HG02588 (cell line): ENCODE results near the gene NKAIN4.

Experiments used
- ATAC-seq: cut with Tn5 transposase; IDR thresholded peaks from one replicate; pipeline ENCODE4 v1.9.1; 2021; ENCODE audit warnings: mild to moderate bottlenecking, moderate library complexity; ENCODE audit not compliant: unreplicated experiment

Gene NKAIN4

DNA sequence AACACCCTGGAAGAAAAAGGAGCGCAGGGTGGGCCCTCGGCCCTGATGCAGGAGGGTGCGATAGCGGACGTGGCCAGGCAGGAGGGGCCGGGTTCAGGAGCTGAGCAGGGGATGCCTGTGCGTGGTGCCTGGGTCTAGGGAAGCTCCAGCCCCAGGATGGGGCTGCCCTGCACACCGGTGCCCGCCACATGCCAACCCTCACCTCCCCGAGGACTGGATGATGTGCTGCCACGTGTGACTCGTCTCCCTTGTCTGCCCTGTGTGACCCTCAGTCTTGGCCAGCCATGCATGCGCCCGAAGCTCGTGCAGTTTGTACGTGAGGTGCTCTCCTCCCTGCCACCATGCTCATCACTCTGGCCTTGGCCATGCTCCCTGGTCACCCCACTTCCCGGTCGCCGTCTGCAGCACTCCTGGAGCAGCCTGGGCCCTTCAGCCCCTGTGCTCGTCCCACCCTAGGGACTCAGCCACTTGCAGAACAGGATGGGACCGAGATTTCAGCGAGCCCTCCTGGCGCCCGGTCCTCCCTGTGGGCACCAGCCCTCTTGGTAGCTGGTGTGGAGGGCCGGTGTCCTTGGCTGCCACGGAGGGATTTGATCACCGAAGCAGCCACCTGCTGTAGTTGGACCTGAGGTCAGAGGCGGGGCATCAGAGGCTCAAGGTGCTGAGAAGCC lies 34.5 kb upstream of the NKAIN4 start:
- ATAC-seq, result no peak

GRCh38 chr20:63287697-63288580 lies 33.7 kb upstream of the NKAIN4 start:
- no peak for ATAC-seq

DNA sequence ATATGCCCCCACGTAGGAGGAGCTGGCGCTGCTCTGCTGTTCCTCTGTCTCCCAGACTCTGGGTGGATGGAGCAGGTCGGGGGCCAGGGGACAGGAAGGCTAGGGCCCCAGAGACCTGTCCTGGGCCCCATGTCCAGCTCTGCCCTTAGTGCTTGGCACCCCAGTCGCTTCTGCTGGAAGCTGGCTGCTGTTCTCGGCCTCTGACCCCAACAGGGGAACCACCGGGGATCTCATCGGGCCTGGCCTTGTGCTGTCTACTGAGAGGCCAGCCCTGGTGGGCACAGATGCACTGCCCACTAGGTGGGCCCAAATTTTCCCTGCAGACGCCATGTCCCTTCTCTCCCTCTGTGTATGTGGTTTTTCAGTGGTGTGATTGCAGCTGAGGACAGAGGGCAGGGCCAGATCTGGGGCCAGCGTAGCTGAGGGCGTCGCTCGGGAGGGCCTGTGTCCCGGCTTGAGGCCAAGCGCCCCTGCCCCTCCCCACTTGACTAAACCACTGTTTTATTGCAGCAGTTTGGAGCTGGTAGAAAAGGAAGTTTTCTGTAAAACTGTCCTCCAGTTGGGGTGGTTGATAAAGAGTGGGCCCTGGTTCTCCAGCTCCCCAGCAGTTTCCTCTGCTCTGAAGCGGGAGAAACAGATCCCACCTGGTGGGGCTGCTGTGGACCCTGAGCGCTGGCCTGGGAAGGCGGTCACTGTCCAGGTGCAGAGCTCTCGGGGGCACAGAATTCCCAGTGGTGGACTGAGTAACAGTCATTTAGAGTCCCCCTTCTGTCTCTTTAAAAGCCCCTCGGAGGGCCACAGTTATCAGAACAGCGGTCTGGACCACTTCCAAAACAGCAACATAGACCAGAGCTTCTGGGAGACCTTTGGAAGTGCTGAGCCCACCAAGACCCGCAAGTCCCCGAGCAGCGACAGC lies 32.8 kb upstream of the NKAIN4 start:
- no peak for ATAC-seq

DNA sequence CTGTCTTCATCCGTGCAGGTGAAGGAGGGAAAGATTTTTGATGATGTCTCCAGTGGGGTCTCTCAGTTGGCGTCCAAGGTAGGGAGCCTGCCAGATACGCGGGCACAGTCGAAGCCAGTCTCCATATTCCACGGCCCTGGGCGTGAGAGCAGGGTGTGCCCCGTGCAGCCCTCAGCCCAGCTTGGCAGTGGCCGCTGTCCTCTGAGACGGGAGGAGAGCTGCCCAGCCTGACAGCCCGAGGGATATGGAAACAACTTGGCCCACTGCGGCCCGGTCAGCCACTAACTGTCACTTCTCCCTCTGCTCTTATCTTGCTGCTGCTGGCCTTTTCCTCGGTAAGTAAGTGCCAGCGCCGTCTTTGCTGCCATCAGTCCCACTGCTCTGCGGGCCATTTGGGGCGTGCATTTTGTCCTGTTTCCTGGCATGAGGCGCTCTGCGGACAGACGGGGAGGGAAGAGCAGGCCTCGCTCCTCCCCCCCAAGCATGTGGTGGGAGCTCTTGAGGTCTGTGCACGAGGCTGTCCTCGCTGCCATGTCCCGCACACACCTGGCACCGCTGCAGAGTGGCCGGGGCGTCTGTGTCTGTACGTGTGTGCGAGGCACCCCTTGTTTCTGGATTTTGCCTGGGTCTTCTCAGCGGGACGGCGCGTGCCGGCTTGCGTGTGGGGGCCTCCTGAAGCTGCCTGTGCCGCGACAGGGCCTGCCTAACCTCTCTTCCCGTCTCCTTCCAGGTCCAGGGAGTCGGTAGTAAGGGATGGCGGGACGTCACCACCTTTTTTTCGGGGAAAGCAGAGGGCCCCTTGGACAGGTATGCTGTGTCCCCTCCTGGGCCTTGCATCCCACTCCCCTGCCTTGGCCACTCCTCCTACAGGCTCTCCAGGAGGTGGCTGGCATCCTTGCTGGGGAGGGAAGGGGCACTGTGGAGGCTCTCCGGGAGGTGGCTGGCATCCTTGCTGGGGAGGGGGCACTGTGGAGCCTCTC lies 31.7 kb upstream of the NKAIN4 start:
- no peak for ATAC-seq

GRCh38 chr20:63284981-63285524 lies 30.8 kb upstream of the NKAIN4 start:
- no peak for ATAC-seq

- ATAC-seq, result no peak
Observed at GRCh38 chr20:63284544-63284949, 30.3 kb upstream of the NKAIN4 start.

- ATAC-seq, result no peak
Observed at GRCh38 chr20:63284083-63284440, 29.8 kb upstream of the NKAIN4 start.

- ATAC-seq, result no peak
Observed at GRCh38 chr20:63283397-63284082, 29.3 kb upstream of the NKAIN4 start.

DNA sequence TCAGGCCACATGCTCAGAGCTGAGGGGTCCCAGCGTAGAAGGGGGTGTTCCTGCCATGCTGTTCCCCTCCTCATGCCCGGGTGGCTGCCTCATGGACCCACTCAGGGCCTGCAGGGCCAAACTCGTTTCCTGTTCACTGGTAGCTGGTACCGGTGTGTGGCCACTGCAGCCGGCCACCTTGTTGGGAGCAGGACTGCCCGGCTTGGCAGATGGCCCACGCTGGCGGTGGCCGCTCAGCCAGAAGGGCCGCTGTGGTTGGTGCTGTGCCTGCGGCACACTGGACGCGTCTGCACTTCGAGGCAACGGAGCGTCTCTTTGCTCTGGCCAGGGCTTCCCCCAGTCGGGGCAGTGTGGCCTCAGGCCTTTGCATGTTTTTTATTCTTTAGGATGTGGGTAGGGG lies 28.7 kb upstream of the NKAIN4 start:
- no peak for ATAC-seq

GRCh38 chr20:63281742-63282665 lies 27.7 kb upstream of the NKAIN4 start:
- no peak for ATAC-seq

DNA sequence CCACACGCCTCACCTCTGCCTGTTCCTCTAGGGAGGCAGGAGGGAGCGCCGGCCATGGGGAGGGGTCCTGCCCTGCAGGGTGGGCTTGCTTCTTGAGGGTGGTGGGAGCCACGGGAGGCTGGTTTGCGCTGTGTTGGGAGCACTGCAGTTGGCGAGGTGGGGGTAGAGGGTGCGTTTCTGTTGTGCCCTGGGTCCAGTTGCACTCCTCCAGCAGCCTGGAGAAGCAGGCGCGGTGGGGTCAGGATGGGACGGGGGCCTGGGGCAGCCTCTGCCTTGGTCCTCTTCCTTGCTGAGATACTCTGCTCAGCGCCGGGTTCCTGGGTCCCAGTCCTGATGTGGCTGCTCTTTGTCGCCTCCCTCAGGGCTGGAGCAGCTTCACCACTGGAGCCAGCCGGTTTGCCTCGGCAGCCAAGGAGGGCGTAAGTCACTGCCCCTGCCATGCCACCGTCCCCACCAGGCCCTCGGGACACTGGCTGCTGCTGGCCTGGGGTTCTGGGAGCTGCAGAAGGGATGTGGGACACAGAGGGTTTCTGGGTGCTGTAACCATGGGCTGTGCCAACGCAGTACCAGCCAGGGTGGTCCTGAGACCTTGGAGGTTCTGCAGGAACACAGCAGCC lies 26.8 kb upstream of the NKAIN4 start:
- ATAC-seq, result no peak

DNA sequence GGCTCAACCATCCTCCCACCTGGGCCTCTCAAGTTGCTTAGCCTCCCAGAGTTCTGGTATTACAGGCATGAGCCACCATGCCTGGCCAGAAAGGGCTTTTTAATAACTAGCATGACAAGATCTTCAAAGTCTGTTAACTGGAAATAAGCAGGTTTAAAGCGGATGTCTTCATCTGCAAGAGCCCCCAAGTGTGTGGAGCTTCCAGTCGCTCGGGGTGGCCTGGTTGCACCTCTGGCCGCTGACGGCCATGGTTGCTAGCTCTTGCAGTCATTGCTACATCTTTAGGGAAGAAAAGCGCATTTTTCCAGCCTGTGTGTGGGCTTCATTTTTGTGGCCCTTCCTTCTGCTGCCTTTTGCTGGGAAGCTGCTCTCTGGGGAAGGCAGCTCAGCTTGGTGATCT lies 26.1 kb upstream of the NKAIN4 start:
- ATAC-seq, result no peak

GRCh38 chr20:63279931-63280330 lies 25.7 kb upstream of the NKAIN4 start:
- ATAC-seq, result no peak

- ATAC-seq, result no peak
Observed at GRCh38 chr20:63278661-63279060, 24.4 kb upstream of the NKAIN4 start.

DNA sequence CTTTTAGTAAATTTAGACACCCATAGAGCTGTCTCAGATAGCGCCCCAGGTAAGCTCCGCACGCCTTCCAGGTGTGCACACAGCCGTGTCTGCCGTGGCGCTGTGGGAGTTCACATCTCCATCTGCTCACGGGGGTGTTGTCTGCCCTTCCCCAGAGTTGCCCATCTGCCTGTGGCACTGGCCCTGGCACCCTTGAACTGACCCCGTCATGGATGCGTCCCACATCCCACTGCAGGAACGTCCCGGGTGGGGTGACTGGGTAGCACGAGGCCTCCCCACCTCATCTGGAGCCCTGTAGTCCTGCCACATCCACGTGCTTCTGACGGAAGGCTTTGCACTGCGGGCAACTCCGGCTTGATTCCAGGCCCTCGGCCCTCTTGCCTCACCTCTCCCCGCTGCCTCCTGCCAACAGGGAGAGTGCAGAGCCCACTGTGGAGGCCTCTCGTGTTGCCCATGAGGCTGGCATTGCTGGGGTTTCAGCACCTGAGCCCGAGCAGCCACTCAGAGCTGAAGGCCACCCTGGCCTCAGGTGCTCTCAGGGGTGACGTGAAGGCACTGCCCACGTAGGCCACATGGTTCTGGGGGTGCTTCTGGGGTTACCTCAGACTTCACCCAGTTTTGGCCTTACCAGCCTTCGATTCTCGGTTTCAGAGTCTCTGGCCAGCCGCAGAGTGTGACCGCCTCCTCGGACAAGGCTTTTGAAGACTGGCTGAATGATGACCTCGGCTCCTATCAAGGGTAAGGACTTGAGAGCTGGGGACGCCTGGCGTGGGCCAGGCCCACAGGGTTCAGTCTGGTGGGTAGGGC lies 23.4 kb upstream of the NKAIN4 start:
- no peak for ATAC-seq

GRCh38 chr20:63276956-63277355 lies 22.7 kb upstream of the NKAIN4 start:
- ATAC-seq, result no peak

GRCh38 chr20:63275825-63276224 lies 21.6 kb upstream of the NKAIN4 start:
- ATAC-seq, result no peak
